Right lobe of liver (tissue), 6 donors: ENCODE data around the gene CFAP92. TPM values are rescaled to one million over a fixed set of nuclear protein-coding genes. Genes with fewer than 3 reads are reported as not detected.

Experiments used
- ATAC-seq, 4 donors: fragments of 200-7000 bp; cut with Tn5 transposase; one replicate each; pipeline ENCODE4 v1.9.1; 2020; ENCODE audit warnings: mild to moderate bottlenecking in 4 of 4, moderate library complexity in 4 of 4
- DNase-seq, 3 donors: peaks; one replicate each; pipeline ENCODE4 v3.0.0-alpha.2; 2020
- H3K27ac ChIP-seq, 3 donors: fragments of 200-600 bp; one replicate each; pipeline ENCODE4 v1.8.0; 2022
- H3K27me3 ChIP-seq, 2 donors: fragments of 200-600 bp; one replicate each; pipeline ENCODE4 v1.8.0; 2022
- H3K36me3 ChIP-seq, 4 donors: fragments of 200-600 bp; sonication (generic) in 1 of 4; one replicate each; pipeline versions ENCODE4 v1.5.1 to v1.8.0; 2017 to 2022; ENCODE audit warnings: control low read depth in 1 of 4
- H3K4me1 ChIP-seq, 4 donors: fragments of 200-600 bp; sonication (generic) in 1 of 4; one replicate each; pipeline versions ENCODE4 v1.5.1 to v1.8.0; 2017 to 2022; ENCODE audit warnings: control low read depth in 1 of 4
- H3K4me3 ChIP-seq, 3 donors: fragments of 200-600 bp; one replicate each; pipeline ENCODE4 v1.8.0; 2022
- H3K9me3 ChIP-seq, 4 donors: fragments of 200-600 bp; sonication (generic) in 1 of 4; one replicate each; pipeline versions ENCODE4 v1.5.1 to v1.8.0; 2017 to 2022; ENCODE audit warnings: control low read depth in 1 of 4
- POLR2A ChIP-seq: fragments of 450-650 bp; IDR thresholded peaks from one replicate; pipeline ENCODE4 v1.6.1; 2017; ENCODE audit warnings: antibody characterized with exemption, mild to moderate bottlenecking
- WGBS: methylation state at CpG from one replicate; pipeline ENCODE4 v1.1.6; 2018; ENCODE audit warnings: low coverage, low lambda C conversion rate; ENCODE audit not compliant: insufficient coverage; ENCODE audit errors: missing lambda C conversion rate; 5-methylcytosine and 5-hydroxymethylcytosine counted together
- intact Hi-C, 2 donors: fragments of 100-400 bp; cut with DNase I; formaldehyde crosslinking; loops; one replicate each; pipeline versions ENCODE4 v1.11.2 to v1.14.1; 2022
- total RNA-seq, 6 experiments: library from RNA; depleted of rRNA in 2 of 6; stranded (reverse); fragments of >200 nt in 2 of 6; fragmentation: NEBNext Ultra II Directional in 3 of 6; extraction: Animal tissue kit (Norgen Biotek cat#: 25700) in 3 of 6; gene quantifications; one replicate each; pipeline versions ENCODE4 v1.1.0 to v1.2.4, GENCODE V29; 2016 to 2023
- TF ChIP-seq, protein P1 (sequence below), 4 donors: fragments of 200-600 bp in 3 of 4; fragments of 450-650 bp in 1 of 4; IDR thresholded peaks; one replicate each; pipeline versions ENCODE4 v1.5.1 to v1.8.0; 2016 to 2022; ENCODE audit warnings: antibody characterized with exemption in 4 of 4, mild to moderate bottlenecking in 2 of 4
- donor health status: DM: no; HTN: yes; CAD: no.
- donor health status: DM: no; HTN: no; CAD: no.
- donor health status: DM: no; HTN: no; CAD: no.
- donor health status: DM: no; HTN: yes; CAD: no.
- donor health status: DM: no; HTN: yes; CAD: no.

Gene CFAP92
- total RNA-seq, 6 experiments from 2014 or later = 0.05 to 0.21 (median 0.08) TPM; not detected in 2

DNA sequence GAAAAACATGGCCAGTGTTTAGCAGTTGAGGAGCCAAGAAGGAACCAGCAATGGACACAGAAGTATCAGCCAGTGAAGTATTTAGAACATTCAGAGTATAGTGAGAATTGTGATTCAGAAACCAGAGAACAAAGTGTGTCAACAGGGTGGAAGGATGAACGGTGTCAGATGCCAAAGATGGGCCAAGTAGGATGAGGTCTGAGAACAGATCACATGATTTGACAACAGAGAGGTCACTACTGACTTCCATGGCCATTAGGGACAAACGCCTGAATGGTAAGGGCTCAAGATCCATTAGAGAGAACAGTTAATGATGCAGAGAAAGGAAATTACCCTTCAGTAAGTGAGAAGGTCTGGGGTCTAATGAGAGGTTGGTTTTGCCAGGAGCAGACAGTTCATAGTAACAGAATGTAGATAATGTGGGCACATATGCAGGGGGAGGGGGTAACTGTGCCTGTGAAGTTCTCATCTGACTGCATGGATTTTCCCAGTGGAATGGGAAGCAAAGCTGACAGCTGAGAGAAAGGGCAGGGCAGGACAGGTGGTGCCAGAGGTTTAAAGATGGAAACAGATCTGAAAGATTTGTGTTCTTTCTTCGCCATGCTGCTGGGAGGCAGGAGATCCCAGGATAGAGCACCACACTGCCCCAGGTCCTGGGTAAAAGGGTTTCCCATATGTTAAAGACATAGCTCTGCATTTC lies 119.2 kb downstream of the CFAP92 start:
- DNase-seq (no peak), ATAC-seq (no peak)
- Histone ChIP-seq H3K27me3 (no peaks in the 10 kb centered on the region), H3K9me3 (no peaks in the 10 kb centered on the region), H3K4me3 (no peak overlapping the region), H3K4me1 (peaks cover 0 to 8% (median 3%) of the 10 kb centered on the region in 4 donors), H3K36me3 (no peaks in the 10 kb centered on the region), H3K27ac (no peak overlapping the region)
- TF ChIP-seq POLR2A = no peak
- TF ChIP-seq, protein P1, sequence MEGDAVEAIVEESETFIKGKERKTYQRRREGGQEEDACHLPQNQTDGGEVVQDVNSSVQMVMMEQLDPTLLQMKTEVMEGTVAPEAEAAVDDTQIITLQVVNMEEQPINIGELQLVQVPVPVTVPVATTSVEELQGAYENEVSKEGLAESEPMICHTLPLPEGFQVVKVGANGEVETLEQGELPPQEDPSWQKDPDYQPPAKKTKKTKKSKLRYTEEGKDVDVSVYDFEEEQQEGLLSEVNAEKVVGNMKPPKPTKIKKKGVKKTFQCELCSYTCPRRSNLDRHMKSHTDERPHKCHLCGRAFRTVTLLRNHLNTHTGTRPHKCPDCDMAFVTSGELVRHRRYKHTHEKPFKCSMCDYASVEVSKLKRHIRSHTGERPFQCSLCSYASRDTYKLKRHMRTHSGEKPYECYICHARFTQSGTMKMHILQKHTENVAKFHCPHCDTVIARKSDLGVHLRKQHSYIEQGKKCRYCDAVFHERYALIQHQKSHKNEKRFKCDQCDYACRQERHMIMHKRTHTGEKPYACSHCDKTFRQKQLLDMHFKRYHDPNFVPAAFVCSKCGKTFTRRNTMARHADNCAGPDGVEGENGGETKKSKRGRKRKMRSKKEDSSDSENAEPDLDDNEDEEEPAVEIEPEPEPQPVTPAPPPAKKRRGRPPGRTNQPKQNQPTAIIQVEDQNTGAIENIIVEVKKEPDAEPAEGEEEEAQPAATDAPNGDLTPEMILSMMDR (IDR thresholded peaks at IDR 0.05) = no peak
- intact Hi-C loops = no loop called here
- 64% methylated on average over 3 of the region's 3 CpGs for WGBS

GRCh38 chr3:128873244-128874022 lies 120.4 kb downstream of the CFAP92 start:
- TF ChIP-seq, protein P1 (IDR thresholded peaks at IDR 0.05) = no peak
- no peak for TF ChIP-seq POLR2A
- no peaks in the 10 kb centered on the region for H3K9me3 ChIP-seq
- 58% methylated on average over 7 of the region's 8 CpGs for WGBS
- ATAC-seq (no peak), DNase-seq (no peak)
- no peaks in the 10 kb centered on the region for H3K27me3 ChIP-seq
- H3K4me1 ChIP-seq = peaks cover 0 to 7% (median 3%) of the 10 kb centered on the region in 4 donors
- intact Hi-C loops = no loop called here
- H3K36me3 ChIP-seq = no peaks in the 10 kb centered on the region
- no peak overlapping the region for H3K27ac ChIP-seq
- no peak overlapping the region for H3K4me3 ChIP-seq

GRCh38 chr3:128872744-128873143 lies 121.1 kb downstream of the CFAP92 start:
- intact Hi-C loops = no loop called here
- Histone ChIP-seq H3K36me3 (no peaks in the 10 kb centered on the region), H3K27me3 (no peaks in the 10 kb centered on the region), H3K4me3 (no peak overlapping the region), H3K9me3 (no peaks in the 10 kb centered on the region), H3K27ac (no peak overlapping the region), H3K4me1 (no peaks in the 10 kb centered on the region)
- WGBS = 82% methylated on average over 8 of the region's 8 CpGs
- ATAC-seq (no peak), DNase-seq (no peak)
- no peak for TF ChIP-seq POLR2A

DNA sequence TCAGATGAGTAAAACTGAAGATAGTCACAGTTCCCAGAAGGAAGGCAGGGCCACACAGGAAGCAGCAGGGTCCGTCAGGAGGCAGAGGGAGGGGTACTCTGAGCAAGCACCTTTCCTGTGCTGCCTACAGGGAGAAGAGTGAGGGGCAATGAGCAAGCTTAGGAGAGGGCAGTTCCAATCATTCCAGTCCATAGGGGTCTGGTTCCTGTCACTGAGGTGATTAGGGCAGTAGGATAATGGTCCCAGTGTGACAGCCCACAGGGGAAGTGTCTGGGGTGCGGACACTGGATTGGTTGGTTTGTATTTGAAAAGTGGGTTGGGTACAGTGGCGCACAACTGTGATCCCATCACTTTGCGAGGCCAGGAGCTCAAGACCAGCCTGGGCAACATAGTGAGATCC lies 121.6 kb downstream of the CFAP92 start:
- TF ChIP-seq POLR2A = no peak
- TF ChIP-seq, protein P1 (IDR thresholded peaks at IDR 0.05) = no peak
- Histone ChIP-seq H3K27me3 (no peaks in the 10 kb centered on the region), H3K27ac (no peak overlapping the region), H3K4me1 (no peaks in the 10 kb centered on the region), H3K4me3 (no peak overlapping the region), H3K9me3 (no peaks in the 10 kb centered on the region), H3K36me3 (no peaks in the 10 kb centered on the region)
- intact Hi-C loops = no loop called here
- 80% methylated on average over 3 of the region's 4 CpGs for WGBS
- ATAC-seq (no peak), DNase-seq (no peak)

DNA sequence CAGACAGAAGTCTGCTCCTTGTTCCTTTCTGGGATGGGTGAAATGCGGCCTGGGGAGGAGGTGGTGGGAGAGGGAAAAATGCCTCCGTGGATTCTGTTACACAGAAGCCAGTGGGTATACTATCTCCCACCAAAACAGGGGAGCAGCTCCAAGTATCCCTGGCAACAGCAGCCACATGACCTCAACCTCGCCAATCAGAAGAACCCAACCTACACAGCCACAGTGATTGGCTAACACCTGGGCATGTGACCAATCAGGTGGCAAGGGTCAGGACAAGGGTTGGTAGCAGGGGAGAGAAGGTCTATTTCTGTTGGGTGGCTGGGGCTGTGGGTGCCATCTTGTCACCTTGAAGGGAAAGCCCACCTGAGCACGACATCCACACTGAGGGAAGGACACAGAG lies 123.5 kb downstream of the CFAP92 start:
- Histone ChIP-seq H3K36me3 (no peaks in the 10 kb centered on the region), H3K4me3 (no peak overlapping the region), H3K4me1 (no peaks in the 10 kb centered on the region), H3K9me3 (no peaks in the 10 kb centered on the region), H3K27me3 (no peaks in the 10 kb centered on the region), H3K27ac (no peak overlapping the region)
- ATAC-seq (no peak), DNase-seq (no peak)
- TF ChIP-seq, protein P1 (IDR thresholded peaks at IDR 0.05) = no peak
- TF ChIP-seq POLR2A = no peak
- no CpG with 5 or more reads among the region's 4 CpGs for WGBS
- intact Hi-C loops = no loop called here
